Heart right ventricle (tissue), 16 donors: Measurements from ENCODE around the gene FKBP7. TPM values are rescaled to one million over a fixed set of nuclear protein-coding genes. Genes with fewer than 3 reads are reported as not detected.

Source experiments
- ATAC-seq, 8 donors: fragments of 200-7000 bp; cut with Tn5 transposase; one replicate each; pipeline ENCODE4 v1.9.1; 2020; ENCODE audit warnings: mild to moderate bottlenecking in 8 of 8, moderate library complexity in 8 of 8, moderate number of reproducible peaks in 1 of 8
- DNase-seq, 2 donors: peaks; one replicate each; pipeline ENCODE4 v3.0.0-alpha.2; 2020
- H3K27ac ChIP-seq, 10 donors: fragments of 200-600 bp; sonication (generic) in 2 of 10; one replicate each; pipeline versions ENCODE4 v1.5.0 to v1.8.0; 2020 to 2022; ENCODE audit warnings: mild to moderate bottlenecking in 3 of 10
- H3K27me3 ChIP-seq, 7 donors: fragments of 200-600 bp; one replicate each; pipeline ENCODE4 v1.8.0; 2021 to 2022; ENCODE audit warnings: mild to moderate bottlenecking in 2 of 7
- H3K36me3 ChIP-seq, 9 donors: fragments of 200-600 bp; sonication (generic) in 1 of 9; one replicate each; pipeline versions ENCODE4 v1.5.0 to v1.8.0; 2020 to 2022; ENCODE audit warnings: mild to moderate bottlenecking in 2 of 9
- H3K4me1 ChIP-seq, 9 donors: fragments of 200-600 bp; sonication (generic) in 1 of 9; one replicate each; pipeline versions ENCODE4 v1.5.0 to v1.8.0; 2020 to 2022; ENCODE audit warnings: mild to moderate bottlenecking in 4 of 9
- H3K4me3 ChIP-seq, 10 donors: fragments of 200-600 bp; sonication (generic) in 2 of 10; one replicate each; pipeline versions ENCODE4 v1.5.0 to v1.8.0; 2020 to 2022; ENCODE audit warnings: mild to moderate bottlenecking in 7 of 10, moderate library complexity in 2 of 10
- H3K9me3 ChIP-seq, 11 donors: fragments of 200-600 bp in 10 of 11; sonication (generic) in 2 of 11; one replicate each; pipeline versions ENCODE4 v1.5.0 to v1.8.0; 2013 to 2022; ENCODE audit warnings: mild to moderate bottlenecking in 2 of 11, control low read depth in 1 of 11, moderate library complexity in 1 of 11
- WGBS, 2 donors: extraction: QIAGEN DNeasy Blood & Tissue Kit; methylation state at CpG; one replicate each; pipeline ENCODE4 v1.1.7; 2013; ENCODE audit warnings: inconsistent platforms in 1 of 2; 5-methylcytosine and 5-hydroxymethylcytosine counted together
- intact Hi-C, 10 donors: fragments of 100-400 bp; cut with DNase I; formaldehyde crosslinking; loops; one replicate each; pipeline versions ENCODE4 v1.11.1 to v1.14.2; 2022
- polyA plus RNA-seq, 2 donors: library from polyadenylated mRNA; stranded (reverse); fragments of 200-250 nt; gene quantifications; one replicate each; pipeline ENCODE4 v1.2.3, GENCODE V29; 2013
- total RNA-seq, 10 donors: library from RNA; stranded (reverse); fragmentation: NEBNext Ultra II Directional in 3 of 10; extraction: Animal tissue kit (Norgen Biotek cat#: 25700) in 3 of 10; gene quantifications; one replicate each; pipeline versions ENCODE4 v1.2.1 to v1.2.4, GENCODE V29; 2021 to 2023
- TF ChIP-seq, protein P1 (sequence below), 9 donors: fragments of 200-600 bp; sonication (generic) in 2 of 9; IDR thresholded peaks; one replicate each; pipeline versions ENCODE4 v1.5.0 to v1.8.0; 2021 to 2022; ENCODE audit warnings: antibody characterized with exemption in 9 of 9, mild to moderate bottlenecking in 5 of 9, moderate library complexity in 1 of 9
- donor health status: Arrhythmogenic right ventricular cardiomyopathy.
- donor health status: ischemic (EF 13 %, LVEDD 7.1; RV severe dilation, severe dysfunction).
- donor health status: healthy with polysubstance abuse.
- donor health status: DM: no; HTN: yes; CAD: no.
- donor health status: DM: no; HTN: no; CAD: no.
- donor health status: ischemic (EF 25% LVEDD 6.9; RV normal size, moderate dysfunction).
- donor health status: ischemic (EF 25% LVEDD 5.7; RV mildly dilated, moderate dysfunction).
- donor health status: healthy.
- donor health status: DM: yes; HTN: yes; CAD: no.
- donor health status: Ischemic cardiomyopathy.
- donor health status: ischemic (EF 35%, LVEDD 5.7; RV mildly dilated, moderate dysfunction).
- donor health status: nonischemic (EF 11% LVEDD 7.7; RV severe dilation, severe dysfunction).
- donor health status: DM: yes; HTN: yes; CAD: no.
- donor health status: PGD.
- donor health status: ischemic (EF 29% LVEDD 5.4; RV normal size, mild dysfunction).
- donor health status: nonischemic (EF 23%, LVEDD 6.1; RV moderate dilation, normal function).

Gene FKBP7
- total and polyA plus RNA-seq, 12 donors, result 6.1 to 12.4 (median 9.2) TPM

DNA sequence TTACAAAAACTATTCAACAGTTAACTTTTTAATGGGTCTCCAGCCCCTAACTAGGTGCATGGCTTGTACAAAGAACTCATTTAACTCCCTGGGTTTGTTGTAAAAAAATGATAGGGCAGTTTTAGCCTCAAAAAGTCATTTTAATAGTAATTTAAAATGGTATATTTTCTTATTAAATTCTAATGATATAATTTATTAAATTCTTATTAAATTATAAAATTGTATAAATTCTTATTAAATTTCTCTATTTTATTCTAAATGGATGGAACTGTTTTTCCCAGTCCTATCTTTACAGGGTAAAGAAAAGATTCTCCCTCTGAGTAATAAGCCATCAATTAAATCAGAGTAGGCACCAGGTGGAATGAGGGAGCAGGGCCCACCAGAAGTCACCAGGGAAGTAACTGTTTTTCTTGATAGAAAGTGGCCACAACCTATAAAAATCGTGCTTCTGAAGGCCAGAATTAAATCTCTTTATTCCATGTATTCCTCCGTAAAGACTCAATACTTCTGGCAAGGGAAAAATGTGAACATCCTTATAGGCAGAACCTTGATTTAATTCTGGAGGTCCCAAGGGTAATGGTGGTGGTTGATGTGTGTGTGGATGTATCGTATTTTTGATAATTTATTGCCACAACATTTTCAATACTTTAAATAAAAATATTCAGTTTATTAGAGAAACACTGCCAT lies 814 bp downstream of the FKBP7 start:
- Histone ChIP-seq H3K27ac (peak overlapping the region; percentile 81 to 97 (median 93)), H3K36me3 (no peaks in the 10 kb centered on the region), H3K27me3 (no peaks in the 10 kb centered on the region), H3K4me1 (peaks cover 0 to 49% (median 39%) of the 10 kb centered on the region in 9 donors), H3K9me3 (no peaks in the 10 kb centered on the region), H3K4me3 (peak overlapping the region; percentile 18 to 92 (median 73))
- 19 to 20% methylated on average over 3 of the region's 3 CpGs for WGBS, 2 donors
- no peak for DNase-seq
- TF ChIP-seq, protein P1, sequence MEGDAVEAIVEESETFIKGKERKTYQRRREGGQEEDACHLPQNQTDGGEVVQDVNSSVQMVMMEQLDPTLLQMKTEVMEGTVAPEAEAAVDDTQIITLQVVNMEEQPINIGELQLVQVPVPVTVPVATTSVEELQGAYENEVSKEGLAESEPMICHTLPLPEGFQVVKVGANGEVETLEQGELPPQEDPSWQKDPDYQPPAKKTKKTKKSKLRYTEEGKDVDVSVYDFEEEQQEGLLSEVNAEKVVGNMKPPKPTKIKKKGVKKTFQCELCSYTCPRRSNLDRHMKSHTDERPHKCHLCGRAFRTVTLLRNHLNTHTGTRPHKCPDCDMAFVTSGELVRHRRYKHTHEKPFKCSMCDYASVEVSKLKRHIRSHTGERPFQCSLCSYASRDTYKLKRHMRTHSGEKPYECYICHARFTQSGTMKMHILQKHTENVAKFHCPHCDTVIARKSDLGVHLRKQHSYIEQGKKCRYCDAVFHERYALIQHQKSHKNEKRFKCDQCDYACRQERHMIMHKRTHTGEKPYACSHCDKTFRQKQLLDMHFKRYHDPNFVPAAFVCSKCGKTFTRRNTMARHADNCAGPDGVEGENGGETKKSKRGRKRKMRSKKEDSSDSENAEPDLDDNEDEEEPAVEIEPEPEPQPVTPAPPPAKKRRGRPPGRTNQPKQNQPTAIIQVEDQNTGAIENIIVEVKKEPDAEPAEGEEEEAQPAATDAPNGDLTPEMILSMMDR (IDR thresholded peaks at IDR 0.05), result no peak
- ATAC-seq, result no peak
- intact Hi-C loops, result loop anchor here in 4 of 10 donors (1.0 to 2.0 kb wide), 2 partner anchors 26 to 27 kb away; partner anchors contain the start of genes PJVK (in 4 of the 4) and PRKRA (in 4 of the 4)

DNA sequence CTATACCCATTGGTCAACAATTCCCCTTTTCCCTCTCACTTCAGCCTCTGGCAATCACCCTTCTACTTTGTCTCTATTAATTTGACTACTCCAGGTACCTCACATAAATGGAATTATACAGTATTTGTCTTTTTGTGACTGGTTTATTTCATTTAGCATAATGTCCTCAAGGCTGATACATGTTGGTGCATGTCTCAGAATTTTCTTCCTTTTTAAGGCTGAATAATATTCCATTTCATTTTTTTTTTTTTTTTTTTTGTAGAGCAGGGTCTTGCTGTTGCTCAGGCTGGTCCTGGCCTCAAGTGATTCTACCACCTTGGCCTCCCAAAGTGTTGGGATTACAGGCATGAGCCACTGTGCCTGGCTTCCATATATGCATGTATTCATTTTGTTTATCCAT lies 1.9 kb downstream of the FKBP7 start:
- ATAC-seq, result no peak
- H3K4me1 ChIP-seq, result peaks cover 0 to 38% (median 28%) of the 10 kb centered on the region in 9 donors
- intact Hi-C loops, result loop anchor here in 1 of 10 donors (2.0 kb wide), 1 partner anchor 26 kb away; the partner anchor contains the start of genes PJVK and PRKRA

DNA sequence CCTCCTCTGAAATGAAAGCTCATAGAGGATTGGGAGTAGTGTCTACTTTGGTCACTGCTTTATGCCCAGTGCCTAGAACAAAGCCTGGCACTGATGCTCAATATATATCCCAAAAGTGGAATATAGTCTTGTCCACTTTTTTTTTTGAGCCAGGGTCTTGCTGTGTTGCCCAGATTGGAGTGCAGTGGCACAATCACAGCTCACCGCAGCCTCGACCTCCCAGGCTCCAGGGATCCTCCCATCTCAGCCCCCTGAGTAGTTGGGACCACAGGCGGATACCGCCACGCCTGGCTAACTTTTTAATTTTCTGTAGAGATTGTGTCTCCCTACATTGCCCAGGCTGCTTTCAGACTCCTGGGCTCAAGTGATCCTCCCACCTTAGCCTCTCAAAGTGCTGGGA lies 3.8 kb downstream of the FKBP7 start:
- WGBS, 2 donors, result 97 to 99% methylated on average over 5 of the region's 5 CpGs
- Histone ChIP-seq H3K27me3 (no peaks in the 10 kb centered on the region), H3K27ac (no peak overlapping the region), H3K9me3 (no peaks in the 10 kb centered on the region), H3K36me3 (peaks cover 0 to 3% (median 0%) of the 10 kb centered on the region in 9 donors), H3K4me1 (peaks cover 0 to 30% (median 21%) of the 10 kb centered on the region in 9 donors), H3K4me3 (no peak overlapping the region)
- DNase-seq (no peak), ATAC-seq (no peak)
- intact Hi-C loops, result no loop called here
- TF ChIP-seq, protein P1 (IDR thresholded peaks at IDR 0.05), result no peak

More for the DNA sequence above, 1.9 kb downstream of the FKBP7 start:
- Histone ChIP-seq H3K4me3 (no peak overlapping the region), H3K27me3 (no peaks in the 10 kb centered on the region), H3K27ac (no peak overlapping the region), H3K36me3 (no peaks in the 10 kb centered on the region), H3K9me3 (no peaks in the 10 kb centered on the region)
- no peak for DNase-seq
- TF ChIP-seq, protein P1 (IDR thresholded peaks at IDR 0.05), result no peak

DNA sequence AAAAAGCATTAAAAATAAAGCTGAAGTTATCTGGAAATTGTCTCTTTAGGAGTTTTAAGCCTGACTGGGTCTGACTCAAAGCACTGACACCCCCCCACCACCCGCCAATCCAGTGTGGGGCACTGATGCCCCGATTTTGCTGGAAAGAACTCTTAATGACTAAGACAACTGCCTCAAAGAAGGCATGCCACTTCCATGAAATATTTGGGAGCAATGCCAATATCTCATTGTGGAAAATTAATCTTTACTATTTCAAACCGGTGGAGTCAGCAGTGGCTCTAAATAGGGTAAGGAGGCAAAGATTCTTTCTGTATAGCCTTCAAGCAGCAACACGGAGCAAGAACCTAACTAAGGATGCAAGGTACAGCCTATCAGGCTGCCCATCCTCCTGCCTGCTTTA lies 4.5 kb downstream of the FKBP7 start:
- TF ChIP-seq, protein P1 (IDR thresholded peaks at IDR 0.05), result no peak
- Histone ChIP-seq H3K9me3 (no peaks in the 10 kb centered on the region), H3K27me3 (no peaks in the 10 kb centered on the region), H3K4me1 (peaks cover 0 to 24% (median 14%) of the 10 kb centered on the region in 9 donors), H3K4me3 (no peak overlapping the region), H3K27ac (no peak overlapping the region), H3K36me3 (peaks cover 0 to 9% (median 0%) of the 10 kb centered on the region in 9 donors)
- no peak for ATAC-seq
- intact Hi-C loops, result no loop called here
- DNase-seq, result no peak
- WGBS, 2 donors, result 50 to 58% methylated on average over 4 of the region's 4 CpGs
